ENCODE results near the gene NAXE. TPM values are rescaled to one million over a fixed set of nuclear protein-coding genes. Genes with fewer than 3 reads are reported as not detected.

Gene NAXE
- total RNA-seq, 1 donor from 2014 or later: 108 TPM

GRCh38 chr1:156615946-156616345, 24.4 kb downstream of the NAXE start:
- H3K9me3 Mint-ChIP-seq (ENCODE audit: low read depth): no peaks in the 10 kb centered on the region
- H3K36me3 Mint-ChIP-seq (ENCODE audit: insufficient read depth): no peaks in the 10 kb centered on the region
- TF ChIP-seq CTCF (IDR thresholded peaks at IDR 0.05; ENCODE audit: unreplicated experiment): no peak
- no peak overlapping the region for H3K27ac Mint-ChIP-seq
- H3K4me1 Mint-ChIP-seq (ENCODE audit: low read depth): peaks cover 11% of the 10 kb centered on the region
- no peak for DNase-seq (ENCODE audit: low spot score, unreplicated experiment)
- no peak overlapping the region for H3K4me3 Mint-ChIP-seq (ENCODE audit: low read depth)
- peaks cover 42% of the 10 kb centered on the region for H3K27me3 Mint-ChIP-seq

DNA sequence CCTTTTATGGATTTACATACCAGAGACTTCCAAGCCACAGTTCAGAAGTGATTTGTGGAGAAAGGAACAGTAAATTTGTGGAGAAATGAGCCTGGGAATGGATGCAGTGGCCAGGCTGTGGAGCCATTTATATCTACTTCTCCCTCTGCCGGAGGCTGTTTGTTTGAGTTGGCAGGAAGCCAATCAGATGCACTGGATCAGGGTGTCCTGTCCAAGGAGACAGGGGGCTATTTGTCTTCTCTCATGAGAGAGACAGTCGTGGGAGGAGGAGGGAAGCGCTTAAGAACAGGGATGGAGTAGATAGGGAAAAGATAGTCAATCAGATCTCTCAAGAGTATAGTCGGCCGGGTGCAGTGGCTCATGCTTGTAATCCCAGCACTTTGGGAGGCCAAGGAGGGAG, 24.9 kb downstream of the NAXE start:
- H3K27me3 Mint-ChIP-seq: peaks cover 47% of the 10 kb centered on the region
- H3K4me3 Mint-ChIP-seq (ENCODE audit: low read depth): no peak overlapping the region

GRCh38 chr1:156618853-156619581, 27.4 kb downstream of the NAXE start, which contains the start of gene HAPLN2:
HAPLN2 (plus strand) TSS chr1:156619415; CDS start chr1:156623491, 4,076 bp downstream.
- H3K27ac Mint-ChIP-seq: no peak within 1 kb of the TSS
- H3K36me3 Mint-ChIP-seq (ENCODE audit: insufficient read depth): no peaks in the 10 kb centered on the region
- H3K27me3 Mint-ChIP-seq: peaks cover 65% of the 10 kb centered on the region
- TF ChIP-seq CTCF (IDR thresholded peaks at IDR 0.05; ENCODE audit: unreplicated experiment): peak; percentile 62
- H3K4me1 Mint-ChIP-seq (ENCODE audit: low read depth): peaks cover 4% of the 10 kb centered on the region
- peak; percentile 32 for DNase-seq (ENCODE audit: low spot score, unreplicated experiment)
- no peak within 1 kb of the TSS for H3K4me3 Mint-ChIP-seq (ENCODE audit: low read depth)
- no peaks in the 10 kb centered on the region for H3K9me3 Mint-ChIP-seq (ENCODE audit: low read depth)

More for the DNA sequence above, 24.9 kb downstream of the NAXE start:
- no peak overlapping the region for H3K27ac Mint-ChIP-seq
- H3K9me3 Mint-ChIP-seq (ENCODE audit: low read depth): no peaks in the 10 kb centered on the region
- H3K4me1 Mint-ChIP-seq (ENCODE audit: low read depth): peaks cover 11% of the 10 kb centered on the region
- no peak for DNase-seq (ENCODE audit: low spot score, unreplicated experiment)
- no peaks in the 10 kb centered on the region for H3K36me3 Mint-ChIP-seq (ENCODE audit: insufficient read depth)
- no peak for TF ChIP-seq CTCF (IDR thresholded peaks at IDR 0.05; ENCODE audit: unreplicated experiment)

DNA sequence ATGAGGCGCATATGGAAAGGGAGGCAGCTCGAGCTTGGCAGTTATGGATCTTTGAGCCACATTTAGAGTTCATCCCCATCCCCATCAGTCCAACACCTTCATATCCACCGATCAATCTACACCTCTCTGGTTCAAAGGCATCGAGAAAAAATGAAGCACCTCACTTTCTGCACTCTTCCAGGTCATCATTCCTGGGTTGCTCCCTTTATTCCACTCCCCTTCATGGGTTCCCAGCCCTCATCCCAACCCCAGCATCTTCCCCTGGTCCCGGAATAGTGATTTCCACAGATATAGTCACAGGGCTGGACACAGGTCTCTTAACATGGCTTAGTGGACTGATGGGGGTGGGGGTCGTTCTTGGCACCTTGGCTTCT, 28.0 kb downstream of the NAXE start:
- H3K4me3 Mint-ChIP-seq (ENCODE audit: low read depth): no peak overlapping the region
- no peak overlapping the region for H3K27ac Mint-ChIP-seq
- peaks cover 4% of the 10 kb centered on the region for H3K4me1 Mint-ChIP-seq (ENCODE audit: low read depth)
- no peak for TF ChIP-seq CTCF (IDR thresholded peaks at IDR 0.05; ENCODE audit: unreplicated experiment)
- no peak for DNase-seq (ENCODE audit: low spot score, unreplicated experiment)
- no peaks in the 10 kb centered on the region for H3K9me3 Mint-ChIP-seq (ENCODE audit: low read depth)
- no peaks in the 10 kb centered on the region for H3K36me3 Mint-ChIP-seq (ENCODE audit: insufficient read depth)
- H3K27me3 Mint-ChIP-seq: peaks cover 68% of the 10 kb centered on the region

- Mint-ChIP-seq H3K4me3 (ENCODE audit: low read depth) (peak overlapping the region; percentile 26), H3K4me1 (ENCODE audit: low read depth) (peaks cover 3% of the 10 kb centered on the region), H3K27me3 (peaks cover 77% of the 10 kb centered on the region)
Observed at GRCh38 chr1:156622581-156623297, 31.2 kb downstream of the NAXE start.

More at GRCh38 chr1:156622581-156623297, 31.2 kb downstream of the NAXE start:
- TF ChIP-seq CTCF (IDR thresholded peaks at IDR 0.05; ENCODE audit: unreplicated experiment): no peak
- DNase-seq (ENCODE audit: low spot score, unreplicated experiment): no peak
- Mint-ChIP-seq H3K36me3 (ENCODE audit: insufficient read depth) (no peaks in the 10 kb centered on the region), H3K27ac (no peak overlapping the region), H3K9me3 (ENCODE audit: low read depth) (no peaks in the 10 kb centered on the region)
